Progenitor cell of endocrine pancreas (in vitro differentiated cells): ENCODE data around the gene ROR1. TPM values are rescaled to one million over a fixed set of nuclear protein-coding genes. Genes with fewer than 3 reads are reported as not detected.

Experiments used
- DNase-seq: peaks from one replicate; pipeline ENCODE4 v3.0.0; 2021; ENCODE audit warnings: low spot score; ENCODE audit not compliant: unreplicated experiment
- H3K27ac Mint-ChIP-seq: 2 replicates; pipeline ENCODE4 v1.8.0; 2021; ENCODE audit warnings: mild to moderate bottlenecking, moderate library complexity, mixed read lengths
- H3K27me3 Mint-ChIP-seq: 2 replicates; pipeline ENCODE4 v1.8.0; 2021; ENCODE audit warnings: mixed read lengths
- H3K36me3 Mint-ChIP-seq: 2 replicates; pipeline ENCODE4 v1.8.0; 2022; ENCODE audit warnings: mixed read lengths; ENCODE audit not compliant: insufficient read depth
- H3K4me1 Mint-ChIP-seq: 2 replicates; pipeline ENCODE4 v1.8.0; 2021; ENCODE audit warnings: low read depth, mixed read lengths
- H3K4me3 Mint-ChIP-seq: 2 replicates; pipeline ENCODE4 v1.8.0; 2021; ENCODE audit warnings: low read depth, mild to moderate bottlenecking, moderate library complexity, mixed read lengths
- H3K9me3 Mint-ChIP-seq: 2 replicates; pipeline ENCODE4 v1.8.0; 2021; ENCODE audit warnings: low read depth, mixed read lengths
- total RNA-seq: library from RNA; stranded (reverse); gene quantifications from 2 replicates; pipeline ENCODE4 v1.2.1, GENCODE V29; 2021
- TF ChIP-seq, protein P1 (sequence below): fragments of 200-600 bp; sonication (generic); IDR thresholded peaks from one replicate; pipeline ENCODE4 v1.5.0; 2021; ENCODE audit warnings: antibody characterized with exemption, mild to moderate bottlenecking; ENCODE audit not compliant: unreplicated experiment

Gene ROR1
- total RNA-seq, 1 donor from 2014 or later: 63.8 TPM

DNA sequence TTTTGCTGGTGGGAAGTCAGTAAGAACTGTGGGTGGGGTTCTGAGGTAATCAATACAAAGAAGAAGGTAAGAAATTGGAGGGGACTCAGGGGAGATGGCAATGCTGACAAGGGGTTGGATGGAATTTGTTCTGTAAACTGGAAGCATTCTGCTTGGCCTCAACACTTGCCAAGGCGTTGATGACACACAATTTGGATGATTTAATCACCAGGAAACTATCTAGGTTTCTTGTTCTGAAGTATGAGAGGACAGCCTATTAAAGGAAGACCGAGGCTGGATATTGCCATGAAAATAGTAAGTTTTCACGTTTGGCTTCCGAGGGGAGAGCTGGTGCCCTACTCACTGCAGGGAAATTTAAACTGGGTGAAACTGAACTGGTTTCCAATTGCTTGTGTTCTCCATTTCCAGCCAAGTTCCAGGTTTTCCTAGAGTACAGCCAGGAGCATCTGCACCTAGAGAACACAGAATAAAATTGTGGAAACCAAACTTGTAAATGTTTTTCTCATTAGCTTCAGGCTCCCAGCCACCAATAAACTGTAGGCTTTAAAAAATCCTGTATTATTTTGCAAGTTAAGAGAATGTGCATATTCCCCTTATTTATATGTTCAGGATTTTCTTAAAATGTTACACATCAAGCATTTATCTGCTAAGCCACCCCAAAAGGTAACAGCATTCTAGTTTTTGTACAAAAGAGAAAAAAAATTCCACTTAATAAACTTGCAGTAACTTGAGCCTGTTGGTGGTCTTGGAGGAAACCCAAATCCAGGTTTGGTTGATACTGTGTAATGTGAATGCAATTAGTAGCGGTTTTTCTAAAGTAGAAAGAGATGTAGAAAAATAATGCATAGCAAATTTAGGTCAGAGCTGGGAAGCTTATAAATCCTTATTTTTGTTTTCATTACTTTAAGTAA is 53.8 kb downstream of the ROR1 start:
- no peak for DNase-seq
- no peaks in the 10 kb centered on the region for H3K27me3 Mint-ChIP-seq
- peaks cover 33% of the 10 kb centered on the region for H3K4me1 Mint-ChIP-seq
- peaks cover 7% of the 10 kb centered on the region for H3K9me3 Mint-ChIP-seq
- peak overlapping the region; percentile 73 for H3K27ac Mint-ChIP-seq
- TF ChIP-seq, protein P1, sequence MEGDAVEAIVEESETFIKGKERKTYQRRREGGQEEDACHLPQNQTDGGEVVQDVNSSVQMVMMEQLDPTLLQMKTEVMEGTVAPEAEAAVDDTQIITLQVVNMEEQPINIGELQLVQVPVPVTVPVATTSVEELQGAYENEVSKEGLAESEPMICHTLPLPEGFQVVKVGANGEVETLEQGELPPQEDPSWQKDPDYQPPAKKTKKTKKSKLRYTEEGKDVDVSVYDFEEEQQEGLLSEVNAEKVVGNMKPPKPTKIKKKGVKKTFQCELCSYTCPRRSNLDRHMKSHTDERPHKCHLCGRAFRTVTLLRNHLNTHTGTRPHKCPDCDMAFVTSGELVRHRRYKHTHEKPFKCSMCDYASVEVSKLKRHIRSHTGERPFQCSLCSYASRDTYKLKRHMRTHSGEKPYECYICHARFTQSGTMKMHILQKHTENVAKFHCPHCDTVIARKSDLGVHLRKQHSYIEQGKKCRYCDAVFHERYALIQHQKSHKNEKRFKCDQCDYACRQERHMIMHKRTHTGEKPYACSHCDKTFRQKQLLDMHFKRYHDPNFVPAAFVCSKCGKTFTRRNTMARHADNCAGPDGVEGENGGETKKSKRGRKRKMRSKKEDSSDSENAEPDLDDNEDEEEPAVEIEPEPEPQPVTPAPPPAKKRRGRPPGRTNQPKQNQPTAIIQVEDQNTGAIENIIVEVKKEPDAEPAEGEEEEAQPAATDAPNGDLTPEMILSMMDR: no peak
- no peak overlapping the region for H3K4me3 Mint-ChIP-seq
- H3K36me3 Mint-ChIP-seq: peaks cover 12% of the 10 kb centered on the region

DNA sequence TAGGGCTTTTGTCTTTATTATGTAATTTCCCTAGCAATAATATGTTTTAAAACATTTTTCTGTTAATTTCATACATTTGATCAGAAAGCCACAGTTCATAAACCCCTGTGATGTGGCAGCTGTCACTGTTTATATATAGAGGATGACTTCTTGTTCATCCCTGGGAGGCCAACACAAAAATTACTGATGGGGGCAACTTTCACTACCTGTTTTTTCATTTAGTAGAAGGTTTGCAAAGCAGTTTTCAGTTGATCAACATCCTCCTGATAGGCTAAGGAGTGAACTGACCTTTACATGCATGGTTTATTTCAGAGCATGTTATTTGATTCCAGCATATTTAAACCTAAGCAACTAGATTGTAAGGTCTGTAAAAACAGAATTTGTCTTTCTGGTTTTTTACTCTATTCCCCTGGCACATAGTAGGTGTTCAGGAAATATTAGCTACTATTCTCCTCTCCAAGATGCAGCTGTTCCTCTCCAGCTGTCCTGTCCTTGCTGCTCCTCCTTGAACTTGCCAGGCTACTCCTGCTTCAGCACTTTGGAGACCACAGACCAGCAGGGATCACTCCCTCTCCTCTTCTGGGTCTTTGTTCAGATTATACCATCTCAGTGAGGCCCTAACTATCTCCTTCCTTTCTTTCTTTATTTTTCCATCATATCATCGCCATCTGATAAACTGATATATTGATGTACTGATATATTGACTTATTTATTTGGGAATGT is 54.7 kb downstream of the ROR1 start:
- Mint-ChIP-seq H3K4me1 (peaks cover 39% of the 10 kb centered on the region), H3K27ac (no peak overlapping the region), H3K27me3 (no peaks in the 10 kb centered on the region), H3K9me3 (peaks cover 7% of the 10 kb centered on the region), H3K36me3 (peaks cover 12% of the 10 kb centered on the region), H3K4me3 (no peak overlapping the region)
- no peak for DNase-seq
- TF ChIP-seq, protein P1: no peak

DNA sequence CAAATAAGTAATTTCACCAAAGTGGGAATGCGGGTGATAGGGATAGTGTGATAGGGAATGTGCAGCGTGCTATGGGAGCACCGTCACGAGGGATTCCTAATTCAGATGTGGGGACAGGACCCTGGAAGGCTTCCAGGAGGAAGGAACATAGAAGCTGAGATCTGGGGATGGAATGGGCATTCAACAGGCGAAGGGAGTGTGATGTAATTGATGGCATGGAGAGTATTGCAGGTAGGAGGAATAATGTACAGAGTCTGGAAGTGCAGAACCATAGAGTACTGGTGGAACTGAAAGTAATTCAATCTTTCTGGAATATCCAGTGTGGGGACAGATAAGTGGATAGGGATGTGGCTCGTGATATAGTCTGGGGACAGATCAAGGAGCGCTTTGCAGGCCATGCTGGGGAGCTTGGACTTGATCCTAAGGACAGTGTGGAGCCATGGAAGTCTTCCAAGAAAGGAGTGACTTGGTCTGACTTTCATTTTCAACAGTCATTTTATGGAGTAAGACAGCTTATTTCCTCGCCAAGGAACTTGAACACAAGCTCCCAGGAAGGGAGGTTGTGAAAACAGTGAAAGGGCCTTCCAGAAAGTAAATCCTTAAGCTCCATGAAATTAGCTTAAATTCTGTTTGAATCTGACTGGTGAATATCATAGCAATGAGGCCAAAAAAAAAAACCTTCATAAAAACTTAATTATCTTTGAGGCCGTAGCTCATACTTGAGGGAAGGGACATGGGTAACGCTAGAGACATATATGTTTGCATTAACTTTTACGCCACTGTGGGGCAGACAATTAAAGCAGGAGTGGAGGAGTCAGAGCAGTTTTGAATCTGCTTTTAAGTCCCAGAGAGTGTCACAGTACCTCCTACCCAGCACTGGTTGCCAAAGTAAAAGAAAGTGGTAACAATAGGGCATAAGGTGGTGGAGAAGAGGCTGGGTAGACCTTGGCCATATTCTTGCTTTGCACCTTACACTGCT is 55.8 kb downstream of the ROR1 start:
- Mint-ChIP-seq H3K9me3 (peaks cover 7% of the 10 kb centered on the region), H3K27ac (peak overlapping the region; percentile 5), H3K27me3 (no peaks in the 10 kb centered on the region), H3K4me1 (peaks cover 45% of the 10 kb centered on the region), H3K4me3 (no peak overlapping the region), H3K36me3 (peaks cover 12% of the 10 kb centered on the region)
- DNase-seq: no peak
- TF ChIP-seq, protein P1: no peak

DNA sequence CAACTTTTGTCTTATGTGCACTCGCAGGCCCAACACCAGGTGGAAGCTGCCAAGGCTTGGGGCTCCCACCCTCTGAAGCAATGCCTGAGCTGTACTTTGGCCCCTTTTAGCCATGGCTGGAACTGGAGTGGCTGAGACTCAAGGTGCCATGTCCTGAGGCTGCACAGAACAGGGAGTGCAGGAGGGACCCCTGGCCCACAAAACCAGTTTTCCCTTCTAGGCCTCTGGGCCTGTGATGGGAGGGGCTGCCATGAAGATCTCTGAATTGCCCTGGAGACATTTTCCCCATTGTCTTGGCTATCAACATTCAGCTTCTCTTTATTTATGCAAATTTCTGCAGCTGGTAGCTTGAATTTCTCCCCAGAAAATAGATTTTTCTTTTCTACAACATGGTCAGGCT is 57.6 kb downstream of the ROR1 start:
- no peak overlapping the region for H3K4me3 Mint-ChIP-seq
- TF ChIP-seq, protein P1: no peak
- peaks cover 52% of the 10 kb centered on the region for H3K4me1 Mint-ChIP-seq
- H3K9me3 Mint-ChIP-seq: no peaks in the 10 kb centered on the region
- no peaks in the 10 kb centered on the region for H3K27me3 Mint-ChIP-seq
- peak overlapping the region; percentile 1 for H3K27ac Mint-ChIP-seq
- no peak for DNase-seq
- H3K36me3 Mint-ChIP-seq: peaks cover 7% of the 10 kb centered on the region
